ENCODE results near the gene SLC46A1.

GRCh38 chr17:28447396-28447760 is 41.4 kb upstream of the SLC46A1 start:
- TF ChIP-seq CTCF (IDR thresholded peaks at IDR 0.05; ENCODE audit: borderline replicate concordance, extremely low read depth, low read length, poor library complexity, severe bottlenecking) (no peak), EZH2 (IDR thresholded peaks at IDR 0.05; ENCODE audit: borderline replicate concordance, low read depth, low read length, severe bottlenecking) (no peak)
